HepG2 (cell line): ENCODE results near the gene ASZ1.

Source experiments
- HDAC2 ChIP-seq: sonication (generic); formaldehyde crosslinking; IDR thresholded peaks from 2 replicates; pipeline ENCODE4 v1.4.0; 2020; ENCODE audit warnings: missing genetic modification reagents
- IRX3 ChIP-seq: sonication (generic); formaldehyde crosslinking; IDR thresholded peaks from 2 replicates; pipeline ENCODE4 v1.8.1; 2023; ENCODE audit warnings: mild to moderate bottlenecking, low read depth, missing genetic modification reagents, borderline replicate concordance
- KDM3A ChIP-seq: IDR thresholded peaks from 2 replicates; pipeline ENCODE4 v1.6.1; 2018; ENCODE audit warnings: low read depth, missing compliant biosample characterization
- SMAD9 ChIP-seq: sonication (generic); formaldehyde crosslinking; IDR thresholded peaks from 2 replicates; pipeline ENCODE4 v1.5.1; 2020; ENCODE audit warnings: mild to moderate bottlenecking, missing genetic modification reagents
- SOX5 ChIP-seq: IDR thresholded peaks from 2 replicates; pipeline ENCODE4 v1.6.1; 2016; ENCODE audit warnings: borderline replicate concordance
- TAF1 ChIP-seq: sonication (generic); formaldehyde crosslinking; IDR thresholded peaks from 2 replicates; pipeline ENCODE4 v1.4.0; 2020; ENCODE audit warnings: missing genetic modification reagents
- TF ChIP-seq, protein P1 (sequence below): IDR thresholded peaks from 2 replicates; pipeline ENCODE4 v1.6.1; 2016
- TF ChIP-seq, protein P2 (sequence below), 2 experiments: IDR thresholded peaks; 2 replicates each; pipeline ENCODE4 v1.6.1; 2011 to 2012; ENCODE audit warnings: low read length in 2 of 2, borderline replicate concordance in 1 of 2, low read depth in 1 of 2, mild to moderate bottlenecking in 1 of 2, moderate library complexity in 1 of 2
- TF ChIP-seq, protein P3 (sequence below): sonication (generic); formaldehyde crosslinking; IDR thresholded peaks from 2 replicates; pipeline ENCODE4 v1.5.0; 2020; ENCODE audit warnings: mild to moderate bottlenecking, missing genetic modification reagents, moderate library complexity
- TF ChIP-seq, protein P4 (sequence below): sonication (generic); formaldehyde crosslinking; IDR thresholded peaks from 2 replicates; pipeline ENCODE4 v1.4.0; 2020; ENCODE audit warnings: mild to moderate bottlenecking, missing genetic modification reagents
- TF ChIP-seq, protein P5 (sequence below): sonication (generic); formaldehyde crosslinking; IDR thresholded peaks from 2 replicates; pipeline ENCODE4 v1.4.0; 2020; ENCODE audit warnings: missing genetic modification reagents
- TF ChIP-seq, protein P6 (sequence below), 2 experiments: sonication (generic) in 1 of 2; formaldehyde crosslinking in 1 of 2; IDR thresholded peaks; 2 replicates each; pipeline versions ENCODE4 v1.5.1 to v1.6.1; 2011 to 2020; ENCODE audit warnings: borderline replicate concordance in 1 of 2, low read depth in 1 of 2, low read length in 1 of 2, mild to moderate bottlenecking in 1 of 2, missing genetic modification reagents in 1 of 2, moderate library complexity in 1 of 2
- TF ChIP-seq, protein P7 (sequence below): sonication (generic); formaldehyde crosslinking; conservative IDR thresholded peaks from 2 replicates; pipeline ENCODE4 v1.4.0; 2020; ENCODE audit warnings: missing genetic modification reagents

DNA sequence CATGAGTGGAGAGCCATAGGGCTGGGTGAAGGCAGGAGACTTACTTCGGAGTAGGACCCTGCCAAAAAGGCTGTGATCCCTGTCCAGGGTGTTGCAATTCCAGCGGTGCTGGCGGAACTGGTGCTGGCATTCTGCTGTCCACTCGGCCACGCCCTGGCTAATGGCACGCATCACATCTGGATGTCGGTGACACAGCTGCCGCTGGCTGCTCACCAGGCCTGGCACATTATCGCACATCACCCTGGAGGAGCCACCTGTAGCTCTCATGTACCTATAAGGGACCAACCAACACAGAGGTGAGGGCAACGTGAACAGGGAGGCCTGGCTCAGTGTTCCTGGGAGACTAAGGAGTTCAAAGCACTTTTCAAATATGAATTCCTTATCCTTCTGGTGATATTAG lies 106.8 kb downstream of the ASZ1 start:
- TF ChIP-seq SMAD9 (CRISPR knock-in tag) (no peak), SOX5 (CRISPR knock-in tag) (no peak), TAF1 (CRISPR knock-in tag) (no peak), HDAC2 (CRISPR knock-in tag) (no peak), IRX3 (CRISPR knock-in tag) (no peak), KDM3A (CRISPR knock-in tag) (no peak)
- TF ChIP-seq, protein P1, sequence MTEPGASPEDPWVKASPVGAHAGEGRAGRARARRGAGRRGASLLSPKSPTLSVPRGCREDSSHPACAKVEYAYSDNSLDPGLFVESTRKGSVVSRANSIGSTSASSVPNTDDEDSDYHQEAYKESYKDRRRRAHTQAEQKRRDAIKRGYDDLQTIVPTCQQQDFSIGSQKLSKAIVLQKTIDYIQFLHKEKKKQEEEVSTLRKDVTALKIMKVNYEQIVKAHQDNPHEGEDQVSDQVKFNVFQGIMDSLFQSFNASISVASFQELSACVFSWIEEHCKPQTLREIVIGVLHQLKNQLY (CRISPR knock-in tag), result no peak
- TF ChIP-seq, protein P2, sequence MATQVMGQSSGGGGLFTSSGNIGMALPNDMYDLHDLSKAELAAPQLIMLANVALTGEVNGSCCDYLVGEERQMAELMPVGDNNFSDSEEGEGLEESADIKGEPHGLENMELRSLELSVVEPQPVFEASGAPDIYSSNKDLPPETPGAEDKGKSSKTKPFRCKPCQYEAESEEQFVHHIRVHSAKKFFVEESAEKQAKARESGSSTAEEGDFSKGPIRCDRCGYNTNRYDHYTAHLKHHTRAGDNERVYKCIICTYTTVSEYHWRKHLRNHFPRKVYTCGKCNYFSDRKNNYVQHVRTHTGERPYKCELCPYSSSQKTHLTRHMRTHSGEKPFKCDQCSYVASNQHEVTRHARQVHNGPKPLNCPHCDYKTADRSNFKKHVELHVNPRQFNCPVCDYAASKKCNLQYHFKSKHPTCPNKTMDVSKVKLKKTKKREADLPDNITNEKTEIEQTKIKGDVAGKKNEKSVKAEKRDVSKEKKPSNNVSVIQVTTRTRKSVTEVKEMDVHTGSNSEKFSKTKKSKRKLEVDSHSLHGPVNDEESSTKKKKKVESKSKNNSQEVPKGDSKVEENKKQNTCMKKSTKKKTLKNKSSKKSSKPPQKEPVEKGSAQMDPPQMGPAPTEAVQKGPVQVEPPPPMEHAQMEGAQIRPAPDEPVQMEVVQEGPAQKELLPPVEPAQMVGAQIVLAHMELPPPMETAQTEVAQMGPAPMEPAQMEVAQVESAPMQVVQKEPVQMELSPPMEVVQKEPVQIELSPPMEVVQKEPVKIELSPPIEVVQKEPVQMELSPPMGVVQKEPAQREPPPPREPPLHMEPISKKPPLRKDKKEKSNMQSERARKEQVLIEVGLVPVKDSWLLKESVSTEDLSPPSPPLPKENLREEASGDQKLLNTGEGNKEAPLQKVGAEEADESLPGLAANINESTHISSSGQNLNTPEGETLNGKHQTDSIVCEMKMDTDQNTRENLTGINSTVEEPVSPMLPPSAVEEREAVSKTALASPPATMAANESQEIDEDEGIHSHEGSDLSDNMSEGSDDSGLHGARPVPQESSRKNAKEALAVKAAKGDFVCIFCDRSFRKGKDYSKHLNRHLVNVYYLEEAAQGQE (IDR thresholded peaks at IDR 0.05; ENCODE audit: borderline replicate concordance in 1 of 2, low read depth in 1 of 2, low read length in 2 of 2), result no peak
- TF ChIP-seq, protein P3, sequence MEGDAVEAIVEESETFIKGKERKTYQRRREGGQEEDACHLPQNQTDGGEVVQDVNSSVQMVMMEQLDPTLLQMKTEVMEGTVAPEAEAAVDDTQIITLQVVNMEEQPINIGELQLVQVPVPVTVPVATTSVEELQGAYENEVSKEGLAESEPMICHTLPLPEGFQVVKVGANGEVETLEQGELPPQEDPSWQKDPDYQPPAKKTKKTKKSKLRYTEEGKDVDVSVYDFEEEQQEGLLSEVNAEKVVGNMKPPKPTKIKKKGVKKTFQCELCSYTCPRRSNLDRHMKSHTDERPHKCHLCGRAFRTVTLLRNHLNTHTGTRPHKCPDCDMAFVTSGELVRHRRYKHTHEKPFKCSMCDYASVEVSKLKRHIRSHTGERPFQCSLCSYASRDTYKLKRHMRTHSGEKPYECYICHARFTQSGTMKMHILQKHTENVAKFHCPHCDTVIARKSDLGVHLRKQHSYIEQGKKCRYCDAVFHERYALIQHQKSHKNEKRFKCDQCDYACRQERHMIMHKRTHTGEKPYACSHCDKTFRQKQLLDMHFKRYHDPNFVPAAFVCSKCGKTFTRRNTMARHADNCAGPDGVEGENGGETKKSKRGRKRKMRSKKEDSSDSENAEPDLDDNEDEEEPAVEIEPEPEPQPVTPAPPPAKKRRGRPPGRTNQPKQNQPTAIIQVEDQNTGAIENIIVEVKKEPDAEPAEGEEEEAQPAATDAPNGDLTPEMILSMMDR, result no peak
- TF ChIP-seq, protein P4, sequence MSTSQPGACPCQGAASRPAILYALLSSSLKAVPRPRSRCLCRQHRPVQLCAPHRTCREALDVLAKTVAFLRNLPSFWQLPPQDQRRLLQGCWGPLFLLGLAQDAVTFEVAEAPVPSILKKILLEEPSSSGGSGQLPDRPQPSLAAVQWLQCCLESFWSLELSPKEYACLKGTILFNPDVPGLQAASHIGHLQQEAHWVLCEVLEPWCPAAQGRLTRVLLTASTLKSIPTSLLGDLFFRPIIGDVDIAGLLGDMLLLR, result no peak
- TF ChIP-seq, protein P5, sequence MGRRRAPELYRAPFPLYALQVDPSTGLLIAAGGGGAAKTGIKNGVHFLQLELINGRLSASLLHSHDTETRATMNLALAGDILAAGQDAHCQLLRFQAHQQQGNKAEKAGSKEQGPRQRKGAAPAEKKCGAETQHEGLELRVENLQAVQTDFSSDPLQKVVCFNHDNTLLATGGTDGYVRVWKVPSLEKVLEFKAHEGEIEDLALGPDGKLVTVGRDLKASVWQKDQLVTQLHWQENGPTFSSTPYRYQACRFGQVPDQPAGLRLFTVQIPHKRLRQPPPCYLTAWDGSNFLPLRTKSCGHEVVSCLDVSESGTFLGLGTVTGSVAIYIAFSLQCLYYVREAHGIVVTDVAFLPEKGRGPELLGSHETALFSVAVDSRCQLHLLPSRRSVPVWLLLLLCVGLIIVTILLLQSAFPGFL (CRISPR knock-in tag), result no peak
- TF ChIP-seq, protein P6, sequence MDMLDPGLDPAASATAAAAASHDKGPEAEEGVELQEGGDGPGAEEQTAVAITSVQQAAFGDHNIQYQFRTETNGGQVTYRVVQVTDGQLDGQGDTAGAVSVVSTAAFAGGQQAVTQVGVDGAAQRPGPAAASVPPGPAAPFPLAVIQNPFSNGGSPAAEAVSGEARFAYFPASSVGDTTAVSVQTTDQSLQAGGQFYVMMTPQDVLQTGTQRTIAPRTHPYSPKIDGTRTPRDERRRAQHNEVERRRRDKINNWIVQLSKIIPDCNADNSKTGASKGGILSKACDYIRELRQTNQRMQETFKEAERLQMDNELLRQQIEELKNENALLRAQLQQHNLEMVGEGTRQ (IDR thresholded peaks at IDR 0.05; ENCODE audit: low read depth, low read length), result no peak
- TF ChIP-seq, protein P6 (CRISPR knock-in tag; IDR thresholded peaks at IDR 0.05; ENCODE audit: borderline replicate concordance), result no peak
- TF ChIP-seq, protein P7, sequence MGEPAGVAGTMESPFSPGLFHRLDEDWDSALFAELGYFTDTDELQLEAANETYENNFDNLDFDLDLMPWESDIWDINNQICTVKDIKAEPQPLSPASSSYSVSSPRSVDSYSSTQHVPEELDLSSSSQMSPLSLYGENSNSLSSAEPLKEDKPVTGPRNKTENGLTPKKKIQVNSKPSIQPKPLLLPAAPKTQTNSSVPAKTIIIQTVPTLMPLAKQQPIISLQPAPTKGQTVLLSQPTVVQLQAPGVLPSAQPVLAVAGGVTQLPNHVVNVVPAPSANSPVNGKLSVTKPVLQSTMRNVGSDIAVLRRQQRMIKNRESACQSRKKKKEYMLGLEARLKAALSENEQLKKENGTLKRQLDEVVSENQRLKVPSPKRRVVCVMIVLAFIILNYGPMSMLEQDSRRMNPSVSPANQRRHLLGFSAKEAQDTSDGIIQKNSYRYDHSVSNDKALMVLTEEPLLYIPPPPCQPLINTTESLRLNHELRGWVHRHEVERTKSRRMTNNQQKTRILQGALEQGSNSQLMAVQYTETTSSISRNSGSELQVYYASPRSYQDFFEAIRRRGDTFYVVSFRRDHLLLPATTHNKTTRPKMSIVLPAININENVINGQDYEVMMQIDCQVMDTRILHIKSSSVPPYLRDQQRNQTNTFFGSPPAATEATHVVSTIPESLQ (CRISPR knock-in tag), result no peak
